GM23338 (cell line): ENCODE results near the gene VWDE. TPM values are rescaled to one million over a fixed set of nuclear protein-coding genes. Genes with fewer than 3 reads are reported as not detected.

Source experiments
- ATAC-seq: fragments of 200-7000 bp; cut with Tn5 transposase; 3 replicates; pipeline ENCODE4 v1.9.1; 2020
- DNase-seq: peaks from one replicate; pipeline ENCODE4 v3.0.0-alpha.2; 2015; ENCODE audit warnings: low spot score
- H2AFZ ChIP-seq: fragments of 200-600 bp; sonication (generic); 2 replicates; pipeline ENCODE4 v1.8.0; 2016; ENCODE audit warnings: antibody characterized with exemption, mild to moderate bottlenecking, moderate library complexity
- H3F3A ChIP-seq: fragments of 200-600 bp; sonication (generic); replicated peaks from 2 replicates; pipeline ENCODE4 v1.8.0; 2017; ENCODE audit warnings: antibody characterized with exemption, mixed run types, low read depth
- H3K27ac ChIP-seq: fragments of 200-600 bp; sonication (generic); 2 replicates; pipeline ENCODE4 v1.6.1; 2016; ENCODE audit warnings: low read depth
- H3K27me3 ChIP-seq: fragments of 200-600 bp; sonication (generic); 2 replicates; pipeline ENCODE4 v1.8.0; 2016; ENCODE audit warnings: mild to moderate bottlenecking, mixed run types, moderate library complexity; ENCODE audit not compliant: insufficient read depth
- H3K36me3 ChIP-seq: fragments of 200-600 bp; sonication (generic); 2 replicates; pipeline ENCODE4 v1.8.0; 2016; ENCODE audit warnings: mild to moderate bottlenecking; ENCODE audit not compliant: insufficient read depth
- H3K4me1 ChIP-seq: fragments of 200-600 bp; sonication (generic); 2 replicates; pipeline ENCODE4 v1.8.0; 2016; ENCODE audit warnings: mild to moderate bottlenecking, moderate library complexity; ENCODE audit not compliant: insufficient read depth
- H3K4me2 ChIP-seq: fragments of 200-600 bp; sonication (generic); 2 replicates; pipeline ENCODE4 v1.7.1; 2017; ENCODE audit warnings: mixed run types
- H3K4me3 ChIP-seq: fragments of 200-600 bp; sonication (generic); 2 replicates; pipeline ENCODE4 v1.6.1; 2016; ENCODE audit warnings: mixed run types
- H3K79me2 ChIP-seq: fragments of 200-600 bp; sonication (generic); replicated peaks from 2 replicates; pipeline ENCODE4 v1.8.0; 2017; ENCODE audit warnings: mild to moderate bottlenecking; ENCODE audit not compliant: insufficient read depth
- H3K9me2 ChIP-seq: fragments of 200-600 bp; sonication (generic); 2 replicates; pipeline ENCODE4 v1.8.0; 2017; ENCODE audit not compliant: insufficient read depth
- H4K20me1 ChIP-seq: fragments of 200-600 bp; sonication (generic); replicated peaks from 2 replicates; pipeline ENCODE4 v1.8.0; 2017; ENCODE audit warnings: mild to moderate bottlenecking; ENCODE audit not compliant: insufficient read depth
- H3K27ac Mint-ChIP-seq: 2 replicates; pipeline ENCODE4 v1.8.0; 2020; ENCODE audit warnings: inconsistent platforms, mild to moderate bottlenecking, moderate library complexity, mixed read lengths
- H3K27me3 Mint-ChIP-seq: 3 replicates; pipeline ENCODE4 v1.8.0; 2022; ENCODE audit warnings: low read depth, mild to moderate bottlenecking, moderate library complexity, mixed read lengths, inconsistent platforms; ENCODE audit not compliant: insufficient read depth, poor library complexity
- H3K36me3 Mint-ChIP-seq: 3 replicates; pipeline ENCODE4 v1.8.0; 2021; ENCODE audit warnings: low read depth, mild to moderate bottlenecking, inconsistent platforms, moderate library complexity, mixed read lengths
- H3K4me1 Mint-ChIP-seq: 3 replicates; pipeline ENCODE4 v1.8.0; 2020; ENCODE audit warnings: mild to moderate bottlenecking, inconsistent platforms, mixed read lengths
- H3K4me3 Mint-ChIP-seq: 3 replicates; pipeline ENCODE4 v1.8.0; 2021; ENCODE audit warnings: moderate library complexity, mild to moderate bottlenecking, inconsistent platforms, mixed read lengths
- H3K9me3 Mint-ChIP-seq: 3 replicates; pipeline ENCODE4 v1.8.0; 2020; ENCODE audit warnings: moderate library complexity, mild to moderate bottlenecking, inconsistent platforms, mixed read lengths
- CREB1 ChIP-seq: fragments of 250-450 bp; sonication (Bioruptor Pico); IDR thresholded peaks from 2 replicates; pipeline ENCODE4 v1.5.0; 2020; ENCODE audit warnings: low read depth, mild to moderate bottlenecking, moderate library complexity
- CTCF ChIP-seq, 2 experiments: fragments of 200-600 bp in 1 of 2; sonication (generic) in 1 of 2; conservative IDR thresholded peaks; 2 replicates each; pipeline versions ENCODE4 v1.5.1 to v1.6.1; 2016 to 2017; ENCODE audit warnings: antibody characterized with exemption in 2 of 2, low read depth in 2 of 2, mild to moderate bottlenecking in 2 of 2, moderate library complexity in 1 of 2
- ETS1 ChIP-seq: IDR thresholded peaks from 2 replicates; pipeline ENCODE4 v1.6.1; 2016; ENCODE audit warnings: antibody characterized with exemption
- EZH2 ChIP-seq: fragments of 200-600 bp; sonication (generic); IDR thresholded peaks from one replicate; pipeline ENCODE4 v1.8.0; 2017; ENCODE audit warnings: antibody characterized with exemption, mild to moderate bottlenecking, low read depth; ENCODE audit not compliant: unreplicated experiment
- EZH2phosphoT487 ChIP-seq: fragments of 200-600 bp; sonication (generic); IDR thresholded peaks from one replicate; pipeline ENCODE4 v1.8.1; 2018; ENCODE audit warnings: antibody characterized with exemption; ENCODE audit not compliant: unreplicated experiment
- JUNB ChIP-seq: IDR thresholded peaks from one replicate; pipeline ENCODE4 v1.6.1; 2016; ENCODE audit warnings: antibody characterized with exemption; ENCODE audit not compliant: unreplicated experiment
- NANOG ChIP-seq: IDR thresholded peaks from 2 replicates; pipeline ENCODE4 v1.6.1; 2016; ENCODE audit warnings: antibody characterized with exemption, borderline replicate concordance
- POLR2AphosphoS5 ChIP-seq: IDR thresholded peaks from 2 replicates; pipeline ENCODE4 v1.6.1; 2016; ENCODE audit warnings: antibody characterized with exemption, low read depth
- REST ChIP-seq: IDR thresholded peaks from one replicate; pipeline ENCODE4 v1.6.1; 2018; ENCODE audit warnings: antibody characterized with exemption; ENCODE audit not compliant: unreplicated experiment
- STAT1 ChIP-seq: IDR thresholded peaks from one replicate; pipeline ENCODE4 v1.6.1; 2016; ENCODE audit warnings: antibody characterized with exemption; ENCODE audit not compliant: unreplicated experiment
- polyA plus RNA-seq: library from polyadenylated mRNA; unstranded; fragments of >200 nt; fragmentation: Nextera tagmentation; extraction: Ambion mirVana; gene quantifications from 2 replicates; pipeline ENCODE4 v1.2.1, GENCODE V29; 2016
- total RNA-seq: library from RNA; depleted of rRNA; stranded (reverse); fragments of >200 nt; shearing (Covaris generic); gene quantifications from 2 replicates; pipeline ENCODE4 v1.2.3, GENCODE V29; 2014

Gene VWDE
- total and polyA plus RNA-seq, 2 experiments from 2014 or later: 24.6 to 45.5 TPM

GRCh38 chr7:12351843-12352242 lies 51.8 kb downstream of the VWDE start:
- Histone ChIP-seq H3K27ac (no peak overlapping the region), H3K9me2 (no peaks in the 10 kb centered on the region), H3K4me1 (no peaks in the 10 kb centered on the region), H2AFZ (no peak overlapping the region), H3K27me3 (no peaks in the 10 kb centered on the region), H3F3A (no peaks in the 10 kb centered on the region), H3K4me2 (no peak overlapping the region), H3K4me3 (no peak overlapping the region), H3K36me3 (peaks cover 27% of the 10 kb centered on the region), H4K20me1 (no peaks in the 10 kb centered on the region), H3K79me2 (no peaks in the 10 kb centered on the region)
- DNase-seq (no peak), ATAC-seq (no peak)
- Mint-ChIP-seq H3K4me1 (no peaks in the 10 kb centered on the region), H3K9me3 (peaks cover 3% of the 10 kb centered on the region; the same call in 1 of the 3 replicates), H3K36me3 (peaks cover 54% of the 10 kb centered on the region), H3K27ac (peak overlapping the region; percentile 8; the same call in 1 of the 2 replicates), H3K27me3 (no peaks in the 10 kb centered on the region), H3K4me3 (no peak overlapping the region)
- TF ChIP-seq POLR2AphosphoS5 (no peak), EZH2phosphoT487 (no peak), CTCF (conservative IDR thresholded peaks at IDR 0.05; ENCODE audit: low read depth in 2 of 2) (no peak), NANOG (no peak), ETS1 (no peak), EZH2 (no peak), STAT1 (no peak)

GRCh38 chr7:12350971-12351370 lies 52.7 kb downstream of the VWDE start:
- no peak overlapping the region for H3K4me2 ChIP-seq
- H3K4me1 ChIP-seq: no peaks in the 10 kb centered on the region
- H2AFZ ChIP-seq: no peak overlapping the region
- no peak overlapping the region for H3K27ac ChIP-seq
- no peak overlapping the region for H3K4me3 ChIP-seq
- no peaks in the 10 kb centered on the region for H4K20me1 ChIP-seq
- no peaks in the 10 kb centered on the region for H3K9me2 ChIP-seq
- Mint-ChIP-seq H3K27ac (no peak overlapping the region), H3K4me3 (no peak overlapping the region), H3K36me3 (peaks cover 50% of the 10 kb centered on the region), H3K27me3 (no peaks in the 10 kb centered on the region), H3K4me1 (no peaks in the 10 kb centered on the region), H3K9me3 (peaks cover 3% of the 10 kb centered on the region; the same call in 1 of the 3 replicates)
- peaks cover 22% of the 10 kb centered on the region for H3K36me3 ChIP-seq
- ATAC-seq (no peak), DNase-seq (no peak)
- H3K79me2 ChIP-seq: no peaks in the 10 kb centered on the region
- no peaks in the 10 kb centered on the region for H3F3A ChIP-seq
- no peaks in the 10 kb centered on the region for H3K27me3 ChIP-seq
- TF ChIP-seq CTCF (conservative IDR thresholded peaks at IDR 0.05; ENCODE audit: low read depth in 2 of 2) (no peak), NANOG (no peak), JUNB (no peak), EZH2 (no peak), REST (no peak), CREB1 (CRISPR knock-in tag) (no peak), EZH2phosphoT487 (no peak), POLR2AphosphoS5 (no peak)
